Measurements from ENCODE around the gene AATK.

Gene AATK

DNA sequence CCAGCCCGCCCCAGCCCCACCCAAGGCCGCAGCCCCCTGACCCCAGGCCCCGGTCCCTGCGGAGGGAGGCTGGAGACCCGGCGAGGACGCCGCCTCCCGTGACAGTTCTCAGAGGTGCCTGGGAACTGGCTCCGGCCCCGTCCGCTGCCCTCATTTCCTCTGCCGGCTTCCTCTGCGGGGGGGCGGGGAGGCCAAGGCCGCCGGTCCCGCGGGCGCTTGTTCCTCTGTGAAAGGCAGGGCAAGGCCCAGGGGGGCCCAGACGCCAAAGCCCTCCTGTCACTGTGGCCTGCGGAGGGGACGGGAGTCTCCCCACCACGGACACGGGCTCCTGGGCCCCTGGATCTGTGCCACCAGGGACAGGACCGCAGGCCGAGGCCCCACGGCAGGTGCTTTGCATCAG, 5.7 kb downstream of the AATK start:
- no peaks in the 10 kb centered on the region for H3K4me1 ChIP-seq (ENCODE audit: insufficient read depth, poor library complexity, severe bottlenecking)
- H3K4me3 ChIP-seq (ENCODE audit: severe bottlenecking): no peak overlapping the region
- no peak overlapping the region for H3K27ac ChIP-seq (ENCODE audit: poor library complexity, severe bottlenecking)
- no peaks in the 10 kb centered on the region for H3K9me3 ChIP-seq (ENCODE audit: severe bottlenecking)
- ATAC-seq (ENCODE audit: low read depth): no peak
- no peak for DNase-seq (ENCODE audit: low spot score)
- TF ChIP-seq, protein P1, sequence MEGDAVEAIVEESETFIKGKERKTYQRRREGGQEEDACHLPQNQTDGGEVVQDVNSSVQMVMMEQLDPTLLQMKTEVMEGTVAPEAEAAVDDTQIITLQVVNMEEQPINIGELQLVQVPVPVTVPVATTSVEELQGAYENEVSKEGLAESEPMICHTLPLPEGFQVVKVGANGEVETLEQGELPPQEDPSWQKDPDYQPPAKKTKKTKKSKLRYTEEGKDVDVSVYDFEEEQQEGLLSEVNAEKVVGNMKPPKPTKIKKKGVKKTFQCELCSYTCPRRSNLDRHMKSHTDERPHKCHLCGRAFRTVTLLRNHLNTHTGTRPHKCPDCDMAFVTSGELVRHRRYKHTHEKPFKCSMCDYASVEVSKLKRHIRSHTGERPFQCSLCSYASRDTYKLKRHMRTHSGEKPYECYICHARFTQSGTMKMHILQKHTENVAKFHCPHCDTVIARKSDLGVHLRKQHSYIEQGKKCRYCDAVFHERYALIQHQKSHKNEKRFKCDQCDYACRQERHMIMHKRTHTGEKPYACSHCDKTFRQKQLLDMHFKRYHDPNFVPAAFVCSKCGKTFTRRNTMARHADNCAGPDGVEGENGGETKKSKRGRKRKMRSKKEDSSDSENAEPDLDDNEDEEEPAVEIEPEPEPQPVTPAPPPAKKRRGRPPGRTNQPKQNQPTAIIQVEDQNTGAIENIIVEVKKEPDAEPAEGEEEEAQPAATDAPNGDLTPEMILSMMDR (IDR thresholded peaks at IDR 0.05; ENCODE audit: poor library complexity, severe bottlenecking): no peak
- H3K36me3 ChIP-seq (ENCODE audit: low read depth): no peaks in the 10 kb centered on the region
- peaks cover 15% of the 10 kb centered on the region for H3K27me3 ChIP-seq (ENCODE audit: insufficient read depth, poor library complexity, severe bottlenecking)

DNA sequence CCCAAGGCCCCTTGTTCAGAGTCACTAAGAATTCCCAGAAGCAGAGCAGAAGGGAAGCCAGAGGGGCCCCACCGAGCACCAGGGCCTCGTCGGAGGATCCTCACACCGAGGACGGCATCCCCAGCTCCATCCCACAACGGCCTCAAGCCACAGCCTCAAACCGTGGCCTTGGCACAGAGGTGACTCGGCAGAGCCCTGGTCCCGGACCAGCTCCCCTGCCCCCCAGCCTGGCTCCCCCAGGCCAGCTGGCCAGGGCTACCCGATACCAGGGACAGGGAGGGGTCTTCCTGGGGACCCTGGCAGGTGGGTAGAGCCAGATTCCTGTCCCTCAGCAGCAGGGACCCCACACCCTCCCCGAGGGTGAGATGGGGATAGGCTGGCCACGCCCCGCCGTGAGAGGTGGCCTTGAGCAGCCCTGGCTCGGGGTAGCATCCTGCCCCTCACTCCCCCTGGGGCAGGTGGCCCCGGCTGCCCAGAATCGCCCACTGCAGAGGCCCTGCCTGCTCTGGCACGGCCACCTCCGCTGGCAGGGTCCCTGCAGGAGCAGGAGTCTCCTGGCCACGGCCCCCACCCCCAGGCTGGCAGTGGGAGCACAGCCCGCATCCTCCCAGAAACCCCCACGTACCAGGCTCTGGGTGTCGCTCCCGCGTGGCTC, 6.3 kb downstream of the AATK start:
- peaks cover 10% of the 10 kb centered on the region for H3K27me3 ChIP-seq (ENCODE audit: insufficient read depth, poor library complexity, severe bottlenecking)
- TF ChIP-seq, protein P1 (IDR thresholded peaks at IDR 0.05; ENCODE audit: poor library complexity, severe bottlenecking): no peak

DNA sequence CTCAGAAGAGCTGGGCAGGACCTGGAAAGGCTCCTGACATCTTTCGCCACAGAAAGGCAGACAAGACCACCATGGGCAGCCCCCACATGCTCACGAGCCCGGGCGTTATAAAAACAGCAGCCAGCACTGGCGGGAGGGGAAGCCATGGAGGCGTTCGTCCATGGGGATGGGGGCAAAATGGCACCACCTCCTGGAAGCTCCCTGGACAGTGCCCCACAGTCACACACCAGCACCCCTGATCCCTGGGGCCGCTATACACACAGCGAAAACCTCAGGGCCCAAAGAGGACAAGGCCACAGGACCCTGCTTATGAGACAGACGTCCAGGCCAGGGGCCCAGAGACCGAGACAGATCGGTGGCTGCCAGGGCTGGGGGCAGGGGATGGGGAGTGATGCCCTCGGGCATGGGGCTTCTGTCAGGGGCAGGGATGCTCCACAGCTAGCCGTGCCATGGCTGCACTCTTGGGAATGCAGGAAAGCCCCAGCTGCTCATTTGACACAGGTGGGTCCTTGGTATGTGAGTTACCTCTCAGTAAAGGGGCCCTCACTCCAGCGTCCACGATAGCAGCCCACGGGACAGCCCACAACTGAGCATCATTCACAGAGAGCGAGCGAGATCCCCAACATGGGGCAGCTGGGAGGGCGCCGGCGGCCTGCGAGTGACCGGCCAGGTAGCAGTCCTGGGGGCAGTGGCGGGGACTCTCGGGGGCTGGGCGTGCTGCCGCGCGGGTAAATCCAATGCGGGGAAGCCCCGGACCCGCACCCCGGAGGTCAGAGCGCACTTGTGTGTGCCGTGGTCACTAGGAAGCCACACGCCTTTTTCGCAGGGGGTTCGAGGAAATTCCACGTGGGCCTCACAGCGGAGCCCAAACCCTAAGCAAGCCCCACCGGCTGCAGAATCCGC, 7.1 kb downstream of the AATK start:
- ATAC-seq (ENCODE audit: low read depth) (no peak), DNase-seq (ENCODE audit: low spot score) (no peak)
- Histone ChIP-seq H3K4me3 (ENCODE audit: severe bottlenecking) (no peak overlapping the region), H3K4me1 (ENCODE audit: insufficient read depth, poor library complexity, severe bottlenecking) (no peaks in the 10 kb centered on the region), H3K27me3 (ENCODE audit: insufficient read depth, poor library complexity, severe bottlenecking) (peaks cover 2% of the 10 kb centered on the region), H3K36me3 (ENCODE audit: low read depth) (no peaks in the 10 kb centered on the region), H3K9me3 (ENCODE audit: severe bottlenecking) (no peaks in the 10 kb centered on the region), H3K27ac (ENCODE audit: poor library complexity, severe bottlenecking) (no peak overlapping the region)
- TF ChIP-seq, protein P1 (IDR thresholded peaks at IDR 0.05; ENCODE audit: poor library complexity, severe bottlenecking): no peak

More for the DNA sequence above, 6.3 kb downstream of the AATK start:
- Histone ChIP-seq H3K27ac (ENCODE audit: poor library complexity, severe bottlenecking) (no peak overlapping the region), H3K4me3 (ENCODE audit: severe bottlenecking) (no peak overlapping the region), H3K36me3 (ENCODE audit: low read depth) (no peaks in the 10 kb centered on the region), H3K9me3 (ENCODE audit: severe bottlenecking) (no peaks in the 10 kb centered on the region), H3K4me1 (ENCODE audit: insufficient read depth, poor library complexity, severe bottlenecking) (no peaks in the 10 kb centered on the region)
- ATAC-seq (ENCODE audit: low read depth): no peak
- DNase-seq (ENCODE audit: low spot score): no peak

DNA sequence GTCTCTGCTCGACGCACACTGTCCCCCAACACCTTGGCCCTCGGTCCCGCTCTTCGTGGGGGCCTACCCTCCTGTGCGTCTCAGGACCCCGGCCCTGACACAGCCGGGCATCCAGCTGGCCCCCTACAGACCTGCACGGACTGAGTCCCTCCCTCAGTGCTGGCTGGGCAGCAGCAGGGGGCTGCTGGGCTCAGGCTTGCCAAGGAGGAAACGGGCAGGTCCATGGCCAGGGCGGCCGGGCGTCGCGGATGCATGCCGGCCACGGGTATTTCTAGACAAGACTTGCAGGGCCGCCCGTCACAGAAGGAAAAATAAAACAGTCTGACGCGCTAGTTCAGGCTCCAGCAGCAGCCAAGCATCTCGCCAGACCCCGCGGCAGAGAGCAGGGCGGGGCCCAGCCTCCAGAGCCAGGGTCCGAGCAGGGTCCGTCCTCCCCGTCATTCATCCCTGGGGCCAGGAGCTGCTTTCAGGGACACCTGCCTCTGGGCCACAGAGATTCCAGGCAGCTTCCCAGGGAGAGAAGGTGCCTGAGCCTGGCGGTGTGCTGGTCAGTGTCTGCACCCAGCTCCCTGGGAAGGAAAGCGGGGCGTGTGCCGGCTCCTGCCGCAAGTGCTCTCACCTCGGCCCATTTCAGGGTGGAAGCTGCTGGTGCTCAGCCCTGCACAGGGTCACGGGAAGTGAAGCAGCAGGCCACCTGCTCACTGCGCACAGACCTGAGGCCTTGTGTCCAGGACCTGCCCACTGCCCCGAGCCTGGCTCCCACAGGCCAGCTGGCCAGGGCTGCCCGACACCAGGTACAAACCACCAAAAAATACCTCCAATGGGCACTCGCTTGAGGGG, 8.0 kb downstream of the AATK start:
- Histone ChIP-seq H3K27ac (ENCODE audit: poor library complexity, severe bottlenecking) (no peak overlapping the region), H3K4me3 (ENCODE audit: severe bottlenecking) (no peak overlapping the region), H3K27me3 (ENCODE audit: insufficient read depth, poor library complexity, severe bottlenecking) (no peaks in the 10 kb centered on the region), H3K9me3 (ENCODE audit: severe bottlenecking) (no peaks in the 10 kb centered on the region), H3K36me3 (ENCODE audit: low read depth) (no peaks in the 10 kb centered on the region), H3K4me1 (ENCODE audit: insufficient read depth, poor library complexity, severe bottlenecking) (no peaks in the 10 kb centered on the region)
- TF ChIP-seq, protein P1 (IDR thresholded peaks at IDR 0.05; ENCODE audit: poor library complexity, severe bottlenecking): no peak
- ATAC-seq (ENCODE audit: low read depth) (no peak), DNase-seq (ENCODE audit: low spot score) (no peak)
